AG09309 (cell line): ENCODE results near the gene SBK2.

ENCODE experiments used
- DNase-seq: peaks from one replicate; pipeline ENCODE4 v3.0.0-alpha.2; 2010; ENCODE audit warnings: low read depth
- H3K4me3 ChIP-seq: 2 replicates; pipeline ENCODE4 v1.5.1; 2011; ENCODE audit warnings: mild to moderate bottlenecking, low read depth, low read length, moderate library complexity; ENCODE audit not compliant: control insufficient read depth
- CTCF ChIP-seq: IDR thresholded peaks from 2 replicates; pipeline ENCODE4 v1.5.1; 2011; ENCODE audit warnings: mild to moderate bottlenecking, low read depth, low read length, inconsistent platforms; ENCODE audit not compliant: insufficient read depth, control insufficient read depth; ENCODE audit errors: missing control alignments

SBK2 gene

GRCh38 chr19:55494172-55494761 lies 42.7 kb downstream of the SBK2 start:
- no peak for DNase-seq
- no peak for TF ChIP-seq CTCF
- peak overlapping the region; percentile 50 for H3K4me3 ChIP-seq

- TF ChIP-seq CTCF = no peak
- H3K4me3 ChIP-seq = peak overlapping the region; percentile 50
- no peak for DNase-seq
These were observed 43.2 kb downstream of the SBK2 start for GRCh38 chr19:55493645-55494171.

GRCh38 chr19:55493052-55493644 lies 43.8 kb downstream of the SBK2 start:
- DNase-seq = no peak
- no peak for TF ChIP-seq CTCF
- peak overlapping the region; percentile 50 for H3K4me3 ChIP-seq

GRCh38 chr19:55492362-55492944 lies 44.5 kb downstream of the SBK2 start:
- TF ChIP-seq CTCF = no peak
- DNase-seq = no peak
- no peak overlapping the region for H3K4me3 ChIP-seq

GRCh38 chr19:55491546-55492360 lies 45.2 kb downstream of the SBK2 start:
- TF ChIP-seq CTCF = no peak
- H3K4me3 ChIP-seq = no peak overlapping the region
- no peak for DNase-seq
